Umbilical cord (tissue), 2 donors: Measurements from ENCODE around the gene LDB3. TPM values are rescaled to one million over a fixed set of nuclear protein-coding genes. Genes with fewer than 3 reads are reported as not detected.

Experiments
- DNase-seq: peaks from one replicate; pipeline ENCODE4 v3.0.0-alpha.2; 2015; ENCODE audit warnings: low spot score
- total RNA-seq: library from RNA; depleted of rRNA; stranded (reverse); fragments of >200 nt; gene quantifications from one replicate; pipeline ENCODE4 v1.2.3, GENCODE V29; 2014; ENCODE audit warnings: low replicate concordance; ENCODE audit not compliant: insufficient read depth

LDB3 gene
- total RNA-seq, 1 donor from 2014 or later: 3.4 TPM

DNA sequence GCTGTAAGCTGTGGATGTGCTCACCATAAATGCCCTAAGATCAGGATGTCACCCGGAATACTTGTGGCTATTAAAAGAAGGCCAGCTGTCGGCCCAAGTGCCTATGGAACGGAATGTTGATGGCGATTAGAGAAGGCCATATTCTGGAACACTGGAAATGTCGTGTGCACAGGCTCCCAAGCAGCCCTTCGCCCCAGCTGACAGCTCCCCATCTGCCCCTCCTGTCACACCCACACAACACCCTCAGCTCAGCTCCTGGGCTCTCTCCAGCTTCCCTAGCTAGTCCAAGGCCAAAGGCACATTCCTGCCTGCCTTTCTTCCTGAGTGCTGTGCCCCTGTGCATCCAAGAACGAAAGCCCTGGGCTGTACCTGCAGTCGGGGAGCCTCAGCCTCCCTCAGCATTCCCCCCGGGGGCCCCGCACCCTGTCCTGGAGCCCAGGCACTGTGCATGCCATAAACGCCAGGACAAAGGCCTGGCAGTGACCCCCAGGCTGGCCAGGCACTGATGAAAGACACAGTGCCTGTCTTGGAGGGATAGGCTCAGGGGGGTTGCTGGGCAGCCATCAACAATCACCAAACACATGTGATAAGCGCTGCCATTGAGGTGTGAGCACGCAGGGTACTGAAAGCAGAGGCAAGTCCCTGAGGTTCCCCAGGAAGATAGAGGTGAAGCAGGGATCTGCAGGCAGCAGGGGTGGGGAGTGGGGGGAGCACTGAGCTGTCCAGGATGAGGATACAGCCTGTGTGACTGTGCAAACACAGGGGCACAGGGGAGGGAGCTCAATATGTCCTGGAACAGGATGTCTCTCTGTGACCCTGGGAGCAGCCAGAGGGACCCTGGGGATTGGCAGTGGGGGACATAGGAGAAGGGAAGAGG lies 3.7 kb upstream of the LDB3 start:
- no peak for DNase-seq

DNA sequence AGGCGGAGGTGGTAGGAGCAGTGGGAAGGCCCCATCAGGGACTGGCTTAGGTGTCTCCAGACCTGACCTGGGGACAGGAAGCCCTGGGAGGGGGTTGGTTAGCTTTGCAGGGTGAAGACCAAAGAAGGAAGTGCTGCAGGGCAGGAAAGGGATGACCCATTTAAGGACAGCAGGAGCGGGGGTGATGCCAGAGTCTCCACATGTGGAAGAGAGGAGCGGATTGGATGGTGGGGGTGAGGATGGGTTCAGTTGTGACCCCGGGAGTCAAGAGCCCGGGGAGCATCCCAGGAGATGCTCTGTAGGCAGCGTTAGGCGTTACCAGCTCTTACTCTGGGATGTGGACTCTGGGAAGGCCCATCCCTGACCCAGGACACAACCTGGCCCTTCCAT lies 3.1 kb upstream of the LDB3 start:
- DNase-seq: no peak

DNA sequence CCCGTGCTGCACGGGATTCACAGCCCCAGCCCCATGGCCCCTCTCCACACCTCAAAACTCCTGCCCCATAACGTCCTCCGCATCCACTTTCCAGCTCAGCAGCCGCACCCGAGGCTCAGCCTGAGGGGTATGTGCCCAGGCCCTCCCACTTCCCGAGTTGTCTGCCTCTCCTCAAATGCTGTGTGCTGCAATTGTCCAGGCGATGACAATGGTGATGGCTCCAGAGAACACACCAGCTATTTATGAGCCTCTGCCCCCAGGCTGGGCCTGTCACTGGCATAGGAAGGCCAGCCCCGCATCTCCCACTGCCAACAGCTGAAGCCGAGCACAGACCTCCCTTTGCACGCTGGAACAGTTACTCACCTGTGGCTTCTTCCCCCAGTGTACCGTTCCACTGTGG lies 2.4 kb upstream of the LDB3 start:
- no peak for DNase-seq

DNA sequence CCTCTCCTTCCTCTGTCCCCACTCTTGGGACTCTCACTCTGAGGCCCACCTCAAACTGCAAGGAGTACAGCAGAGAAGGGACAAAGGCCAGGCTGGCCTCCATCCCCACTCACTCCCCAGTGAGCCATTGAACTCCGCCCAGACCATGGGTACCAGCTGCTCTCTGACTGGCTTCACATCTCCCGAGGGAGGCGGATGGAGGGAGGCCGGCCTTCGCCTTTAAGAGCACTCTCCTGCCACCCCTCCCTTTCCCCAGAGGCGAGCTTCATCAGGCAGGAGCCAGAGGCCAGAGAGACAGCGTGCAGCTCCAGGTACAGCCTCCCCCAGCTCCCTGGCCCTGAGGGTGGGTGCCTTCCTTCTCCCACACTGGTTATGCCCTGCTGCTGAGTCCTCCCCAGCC lies 1.8 kb upstream of the LDB3 start:
- DNase-seq: no peak

DNA sequence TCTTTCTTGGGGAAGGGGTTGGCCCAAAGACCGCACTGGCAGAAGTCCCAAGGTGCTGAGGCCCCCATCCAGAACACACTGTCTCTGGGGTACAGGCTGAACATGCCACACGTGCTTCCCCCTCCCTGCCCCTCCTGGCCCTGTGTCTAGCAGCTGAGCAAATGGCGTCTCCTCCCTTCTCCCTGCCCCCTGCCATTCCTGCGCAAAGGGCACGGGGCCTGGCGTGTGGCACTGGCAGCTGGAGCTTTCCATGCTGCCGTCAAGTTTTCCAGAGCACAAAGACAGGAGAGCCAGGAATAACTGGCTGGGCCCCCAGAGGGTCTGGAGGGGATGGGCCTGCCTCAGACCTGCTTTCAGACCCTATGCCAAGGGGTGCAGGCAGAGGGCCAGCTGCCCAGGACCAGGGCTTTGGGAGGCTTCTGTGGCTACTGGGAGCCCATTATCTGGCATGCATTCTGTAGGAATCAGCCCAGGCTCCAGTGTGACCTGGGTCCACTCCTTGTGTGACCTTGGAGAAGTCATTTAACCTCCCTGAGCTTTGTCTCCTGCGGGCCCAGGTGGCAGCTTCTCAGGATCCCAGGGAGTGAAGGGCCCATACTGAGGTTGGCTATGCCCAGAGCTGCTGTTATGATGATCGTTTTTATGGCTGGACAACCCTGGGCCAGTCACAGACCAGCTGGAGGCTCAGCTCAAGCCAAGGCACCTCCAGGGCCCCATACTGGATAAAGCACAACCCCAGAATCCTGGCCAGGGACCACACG lies 710 bp upstream of the LDB3 start:
- DNase-seq: no peak

DNA sequence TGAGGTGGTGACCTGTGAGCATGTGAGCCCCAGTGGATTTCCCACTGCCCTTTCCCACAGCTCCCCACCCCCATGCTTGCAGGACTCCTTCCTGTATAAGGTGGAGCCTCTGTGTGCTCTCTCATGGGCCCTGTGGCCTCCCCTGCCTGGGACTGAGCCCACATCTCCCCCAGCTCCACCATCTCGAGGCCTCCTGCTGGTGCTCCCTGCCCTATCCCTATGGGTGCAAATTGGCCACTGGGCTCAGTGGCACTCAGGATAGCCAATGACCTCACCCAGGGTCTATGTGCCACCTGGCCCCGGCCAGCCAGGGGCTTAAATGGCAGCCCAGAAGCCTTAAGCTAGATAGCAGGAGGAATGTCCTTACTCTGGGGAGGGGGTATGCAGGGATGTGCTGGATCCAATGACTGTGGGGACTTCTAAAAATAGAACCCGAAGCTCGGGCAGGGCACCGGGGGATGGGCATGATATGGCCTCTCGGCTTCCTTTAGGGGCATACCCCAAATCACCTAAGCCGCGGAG lies 2.0 kb downstream of the LDB3 start:
- DNase-seq: no peak

DNA sequence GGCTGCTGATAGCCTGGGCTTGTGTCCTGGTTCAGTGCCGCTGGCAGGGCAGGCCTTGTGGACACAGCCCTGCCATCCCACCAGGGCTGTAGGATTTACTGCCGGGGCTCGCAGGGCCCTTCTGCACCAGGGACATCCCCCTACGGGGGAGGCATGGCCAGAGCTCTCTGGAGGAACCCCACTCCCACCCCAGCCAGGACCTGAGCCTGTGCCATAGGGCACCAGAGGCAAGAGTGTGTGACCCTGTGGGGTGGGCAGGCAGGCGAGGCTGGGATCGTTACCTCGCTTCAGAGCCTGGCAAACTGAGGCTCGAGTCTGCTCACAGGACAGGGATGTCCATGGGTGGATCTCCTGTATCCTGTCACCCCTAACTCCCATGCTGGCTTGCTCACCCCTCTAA lies 2.6 kb downstream of the LDB3 start:
- no peak for DNase-seq

DNA sequence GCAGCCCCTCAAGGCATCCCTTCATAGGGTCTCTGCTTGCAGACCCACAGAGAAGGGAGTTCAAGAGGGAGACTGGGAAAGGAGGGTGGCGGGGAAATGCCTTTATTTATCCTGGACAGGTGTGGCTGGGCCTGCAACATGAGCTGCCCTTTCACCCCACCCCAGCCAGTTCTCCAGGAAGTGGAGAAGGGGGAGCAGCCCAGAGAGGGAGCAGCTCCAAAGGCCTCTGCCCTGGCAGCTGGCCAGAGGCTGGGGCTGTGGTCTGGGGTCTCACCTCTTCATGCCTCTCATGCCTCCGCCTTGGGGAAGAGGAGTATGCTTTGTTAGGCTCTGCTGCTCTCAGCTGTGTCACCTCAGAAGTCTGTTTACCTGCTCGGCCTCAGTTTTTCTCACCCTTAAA lies 3.1 kb downstream of the LDB3 start:
- DNase-seq: no peak

DNA sequence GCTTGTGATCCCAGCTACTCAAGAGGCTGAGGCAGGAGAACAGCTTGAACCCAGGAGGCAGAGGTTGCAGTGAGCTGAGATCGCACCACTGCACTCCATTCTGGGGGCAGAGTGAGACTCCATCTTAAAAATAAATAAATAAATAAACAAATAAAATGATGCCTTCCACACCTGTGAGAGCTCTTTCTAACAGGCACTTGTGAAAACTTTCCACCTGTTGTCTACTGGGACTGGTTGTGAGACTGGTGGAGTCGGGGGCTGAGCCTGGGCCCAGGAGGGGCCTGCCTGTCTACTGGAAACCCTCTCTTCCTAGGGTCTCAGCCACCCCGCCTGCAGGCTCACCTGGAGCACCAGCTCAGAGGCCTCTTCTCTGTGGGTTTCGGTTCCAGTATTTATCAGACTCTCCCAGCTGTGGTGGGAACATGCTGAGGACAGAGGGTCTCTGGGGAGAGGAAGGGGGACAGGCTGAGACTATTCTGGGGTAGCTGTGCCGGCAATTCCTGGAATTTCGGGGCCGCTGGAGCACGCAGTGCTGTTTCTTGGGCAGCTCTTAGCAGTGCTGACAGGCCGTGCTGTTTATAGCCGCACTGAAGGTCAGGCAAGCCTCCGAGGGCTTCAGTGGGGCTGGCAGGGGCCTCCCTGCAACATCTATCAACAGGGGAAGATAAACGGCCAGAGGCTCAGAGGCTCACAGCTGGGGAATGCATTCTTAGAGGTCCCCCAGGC lies 3.8 kb downstream of the LDB3 start:
- peak; percentile 88 for DNase-seq

DNA sequence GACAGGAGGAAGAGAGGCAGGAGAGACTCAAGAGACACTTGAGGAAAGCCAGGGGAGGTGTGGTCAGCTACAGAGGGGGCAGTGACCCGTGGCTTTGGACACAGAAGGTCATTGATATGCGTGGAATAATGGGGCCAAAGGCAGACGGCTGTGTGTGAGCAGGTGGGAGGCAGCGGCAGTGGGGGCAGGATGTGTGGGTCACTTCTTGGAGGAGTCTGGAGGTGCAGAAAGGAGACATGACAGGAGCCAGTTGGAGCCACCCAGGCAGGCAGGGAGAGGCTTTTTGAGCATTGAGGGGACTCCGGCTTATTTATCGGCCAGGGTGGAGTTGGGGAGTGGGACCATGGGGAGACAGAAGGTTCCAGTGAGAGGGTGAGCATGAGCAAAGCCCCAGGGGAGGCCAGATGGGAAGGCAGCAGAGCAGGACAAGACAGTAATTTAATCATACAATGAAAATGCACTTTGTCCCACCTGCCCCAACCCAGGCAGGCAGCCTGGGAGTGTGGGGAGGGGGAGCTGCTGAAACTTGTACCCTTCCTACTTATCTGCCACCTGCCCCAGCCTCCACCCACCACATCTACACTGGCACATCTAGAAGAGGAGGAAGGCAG lies 5.0 kb downstream of the LDB3 start:
- DNase-seq: no peak

DNA sequence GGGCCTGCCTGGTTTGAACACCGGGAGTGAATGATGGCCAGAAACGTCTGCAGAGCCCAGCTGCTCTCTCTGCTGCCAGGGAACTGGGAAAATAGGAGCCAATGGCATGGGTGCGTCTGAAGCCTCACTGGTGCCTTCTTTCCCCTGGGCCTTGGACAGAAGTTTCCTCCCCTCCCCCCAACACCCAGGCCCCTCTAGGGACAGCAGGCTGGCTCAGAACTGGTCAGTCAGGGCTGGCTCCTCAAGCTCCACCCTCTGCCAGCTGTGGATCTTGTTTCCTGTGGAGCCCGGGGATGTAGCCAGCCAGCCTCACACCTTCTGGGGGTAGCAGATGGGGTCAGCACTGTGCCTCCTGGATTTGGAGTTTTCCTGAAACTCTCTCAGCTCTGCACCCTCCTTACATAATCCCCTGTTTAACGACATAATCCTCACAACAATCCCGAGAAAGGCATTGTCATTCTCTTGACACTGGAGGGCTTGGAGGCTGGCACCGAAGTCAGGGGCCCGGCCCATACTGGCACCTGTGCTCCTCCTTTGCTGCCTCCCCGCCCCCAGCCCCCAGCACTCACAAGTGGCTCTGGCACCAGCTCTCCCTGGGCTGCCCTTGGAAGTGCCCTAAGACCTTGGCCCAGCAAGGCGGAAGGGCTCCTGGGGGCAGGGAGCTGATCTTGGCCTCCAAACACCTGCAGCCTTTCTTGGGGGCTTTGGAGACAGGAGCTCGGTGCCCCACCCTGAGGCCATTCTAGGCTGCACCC lies 5.7 kb downstream of the LDB3 start:
- DNase-seq: no peak

DNA sequence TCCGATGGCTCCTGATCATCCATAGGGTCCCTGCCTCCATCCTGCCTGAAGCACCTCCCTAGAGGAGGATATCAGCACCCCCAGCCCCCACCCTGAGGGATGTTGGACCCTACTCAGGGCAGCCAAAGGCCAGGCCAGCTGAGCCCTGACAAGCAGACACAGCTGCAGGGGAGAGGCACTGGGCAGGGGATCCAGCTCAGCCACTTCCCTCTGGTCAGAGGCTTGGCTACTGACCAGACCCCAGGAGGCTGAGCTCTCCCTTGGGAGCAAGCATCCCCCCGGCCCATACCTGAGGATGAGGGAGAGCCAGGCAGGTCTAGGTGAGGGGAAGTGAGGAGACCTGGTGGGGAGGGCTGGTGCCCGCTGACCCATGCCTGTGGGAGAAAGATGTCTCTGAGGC lies 6.6 kb downstream of the LDB3 start:
- DNase-seq: no peak

DNA sequence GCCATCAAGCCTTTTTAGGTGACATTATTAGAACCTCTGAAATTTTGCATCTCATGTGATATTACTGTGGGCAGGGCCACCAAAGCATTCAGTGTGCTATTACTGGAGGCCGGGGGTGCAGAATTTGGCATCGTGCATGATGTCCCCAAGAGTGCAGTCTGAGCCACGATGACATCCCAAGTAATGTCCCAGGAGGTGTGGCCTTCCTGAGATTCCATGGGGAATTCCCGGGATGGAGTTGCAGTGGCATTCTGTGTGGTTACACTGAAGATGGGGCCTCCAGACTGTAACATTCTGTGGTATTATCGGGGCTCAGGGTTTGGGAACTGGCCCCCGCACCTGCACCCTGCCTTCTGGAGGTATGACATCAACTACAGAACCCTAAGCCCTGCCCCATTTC lies 9.1 kb downstream of the LDB3 start:
- DNase-seq: no peak

DNA sequence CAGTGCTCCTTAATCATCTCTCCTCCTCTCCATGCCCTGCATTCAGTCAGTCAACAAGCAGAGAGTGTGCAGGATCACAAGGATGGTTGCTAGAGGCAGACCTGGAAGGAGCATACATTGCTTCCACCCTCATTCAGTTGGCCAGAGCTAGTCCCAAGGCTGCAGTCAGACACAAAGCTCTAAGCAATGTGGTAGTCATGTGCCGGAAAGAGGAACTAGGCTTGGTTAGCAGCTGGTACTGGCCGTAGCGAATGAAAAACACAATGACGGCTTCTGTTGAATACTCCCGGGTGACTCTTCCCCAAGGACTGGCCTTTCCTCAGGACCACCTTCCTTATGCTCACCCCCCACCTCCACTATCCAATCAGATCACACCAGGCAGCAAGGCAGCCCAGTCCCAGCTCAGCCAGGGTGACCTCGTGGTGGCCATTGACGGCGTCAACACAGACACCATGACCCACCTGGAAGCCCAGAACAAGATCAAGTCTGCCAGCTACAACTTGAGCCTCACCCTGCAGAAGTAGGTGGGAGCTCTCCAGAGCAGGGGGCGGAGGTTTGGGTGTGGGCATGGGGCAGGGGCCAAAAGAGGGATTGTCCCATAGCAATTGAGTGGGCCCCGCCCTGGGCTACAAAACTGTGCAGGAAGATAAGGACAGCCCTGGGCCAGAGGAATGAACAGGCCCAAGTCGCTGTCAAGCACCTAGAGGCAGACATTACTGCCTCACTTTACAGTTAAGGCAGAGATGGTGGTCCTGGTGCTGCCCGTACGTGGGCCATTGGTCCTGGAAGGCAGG lies 10.9 kb downstream of the LDB3 start:
- no peak for DNase-seq

DNA sequence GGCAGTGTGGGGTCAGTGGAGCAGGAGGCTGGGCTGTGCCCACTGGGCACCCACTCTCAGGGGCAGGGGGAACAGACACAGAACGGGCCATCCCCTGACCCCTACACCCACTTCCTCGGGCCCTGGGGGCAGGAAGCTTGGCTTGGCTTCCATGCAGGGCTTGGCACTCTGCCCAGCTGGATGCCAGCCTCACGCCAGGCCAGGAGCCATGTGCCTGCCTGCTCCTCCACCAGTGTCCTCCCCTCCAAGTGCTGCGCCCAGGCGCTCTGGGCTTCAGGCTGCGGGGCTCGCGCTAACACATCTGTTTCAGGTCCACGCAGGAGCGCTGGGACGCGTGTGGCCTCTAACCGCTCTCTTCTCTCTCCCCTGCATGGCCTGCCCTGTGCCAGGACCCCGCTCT lies 12.7 kb downstream of the LDB3 start:
- no peak for DNase-seq

DNA sequence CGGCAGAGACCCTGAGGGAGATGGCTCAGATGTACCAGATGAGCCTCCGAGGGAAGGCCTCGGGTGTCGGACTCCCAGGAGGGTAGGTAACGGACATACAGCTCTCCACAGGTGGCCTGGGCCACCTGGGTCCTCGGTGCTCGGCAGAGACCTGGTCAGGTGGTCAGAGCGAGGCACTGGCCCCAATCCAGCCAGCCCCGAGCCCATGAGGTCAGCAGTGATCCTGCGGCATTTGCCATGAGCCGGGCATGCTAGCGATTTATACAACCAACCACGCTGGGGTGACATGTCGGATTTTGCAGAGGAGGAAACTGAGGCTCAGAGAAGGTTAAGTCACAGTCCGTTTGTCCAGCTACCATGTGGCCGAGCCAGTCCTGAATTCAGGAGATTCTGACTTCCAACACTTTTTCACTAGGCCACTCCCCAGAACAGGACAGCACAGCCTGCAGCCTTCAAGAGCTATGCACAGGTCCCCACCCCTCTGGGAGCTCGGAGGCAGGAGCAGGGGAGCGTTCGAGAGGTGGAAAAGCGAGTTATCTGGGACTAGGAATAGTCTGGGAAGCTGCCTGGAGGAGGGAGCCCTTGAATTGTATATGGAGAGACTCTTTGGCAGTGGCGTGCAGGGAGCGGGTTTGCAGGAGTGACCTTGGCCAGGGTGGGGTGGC lies 13.5 kb downstream of the LDB3 start:
- no peak for DNase-seq

DNA sequence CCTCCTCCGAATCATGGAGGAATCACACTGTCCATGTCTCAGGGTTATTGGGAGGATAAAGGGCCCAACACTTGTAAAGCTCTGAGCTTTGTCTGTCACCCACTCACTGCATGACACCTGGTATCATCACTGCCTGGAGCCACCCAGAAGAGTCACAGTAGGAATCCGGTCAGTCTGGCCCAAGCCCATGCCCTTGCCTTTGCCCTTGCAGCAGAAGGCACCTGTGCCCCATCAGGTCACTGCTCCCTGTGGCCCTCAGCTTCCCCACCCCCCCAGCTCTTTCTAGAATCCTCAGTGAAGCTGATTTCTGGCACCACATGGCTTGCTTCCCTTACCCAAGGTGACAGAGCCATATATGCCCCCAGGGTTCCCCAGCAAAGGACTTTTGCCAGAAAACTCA lies 14.4 kb downstream of the LDB3 start:
- DNase-seq: no peak

DNA sequence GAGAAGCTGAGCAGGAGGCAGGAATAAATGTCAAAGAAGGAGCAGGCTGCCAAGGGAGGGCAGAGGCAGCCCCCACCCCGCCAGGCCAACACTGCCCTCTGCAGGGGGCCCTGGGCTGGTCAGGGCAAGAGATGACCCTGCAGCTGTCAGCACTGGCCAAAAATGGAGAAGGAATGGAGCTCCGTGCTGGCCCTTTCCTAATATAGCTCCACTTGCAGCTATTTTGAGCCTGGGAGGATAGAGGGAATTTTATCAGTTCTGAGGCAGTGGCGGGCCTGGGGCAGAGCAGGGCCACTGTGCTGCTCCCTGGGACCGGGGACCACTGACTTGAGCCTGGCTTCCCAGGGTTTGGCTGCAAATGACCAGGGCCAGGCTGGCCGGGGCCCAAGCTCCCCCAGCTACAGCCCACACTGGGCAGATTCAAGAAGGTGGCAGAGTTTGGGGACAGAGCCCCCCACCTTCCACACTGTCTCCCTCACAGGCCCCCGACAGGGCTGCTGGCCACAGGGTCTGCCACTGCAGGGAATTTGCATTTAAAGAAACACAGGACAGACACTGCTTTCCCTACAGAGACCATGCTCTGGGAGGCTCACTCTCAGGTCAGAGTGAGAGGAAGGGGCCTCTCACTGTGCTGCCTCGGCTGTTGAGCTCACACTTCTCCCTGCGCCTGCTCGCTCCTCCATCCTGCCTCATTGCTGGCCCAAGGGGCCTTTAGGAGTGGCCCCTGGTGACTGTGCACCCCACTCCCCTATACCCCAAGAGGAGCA lies 16.2 kb downstream of the LDB3 start:
- peak; percentile 74 for DNase-seq

DNA sequence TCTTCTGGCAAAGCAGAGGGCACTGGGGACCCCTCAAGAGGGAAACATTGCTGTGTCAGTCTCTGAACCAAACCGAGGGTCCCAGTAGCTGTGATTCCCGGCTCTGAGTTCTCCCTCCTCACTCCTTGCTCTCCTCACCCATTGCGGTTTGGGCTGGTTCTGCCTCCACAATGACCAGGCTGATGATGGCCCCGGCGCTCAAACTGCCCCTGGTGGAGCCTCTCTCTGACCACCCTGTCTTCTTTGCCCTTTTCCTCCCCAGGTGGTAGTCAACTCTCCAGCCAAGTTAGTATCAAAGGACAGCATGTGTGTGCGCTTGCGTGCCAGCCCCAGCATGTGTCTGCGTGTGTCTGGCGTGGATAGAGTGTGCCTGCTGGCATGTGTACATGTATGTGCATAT lies 17.1 kb downstream of the LDB3 start:
- DNase-seq: no peak
